ENCODE data around the gene PROSER3.
"Not testable (repeated sequence)": the region's sequence is repeated elsewhere in the genome, so short reads cannot be mapped to it uniquely, and the experiment has no call there.

Gene PROSER3

DNA sequence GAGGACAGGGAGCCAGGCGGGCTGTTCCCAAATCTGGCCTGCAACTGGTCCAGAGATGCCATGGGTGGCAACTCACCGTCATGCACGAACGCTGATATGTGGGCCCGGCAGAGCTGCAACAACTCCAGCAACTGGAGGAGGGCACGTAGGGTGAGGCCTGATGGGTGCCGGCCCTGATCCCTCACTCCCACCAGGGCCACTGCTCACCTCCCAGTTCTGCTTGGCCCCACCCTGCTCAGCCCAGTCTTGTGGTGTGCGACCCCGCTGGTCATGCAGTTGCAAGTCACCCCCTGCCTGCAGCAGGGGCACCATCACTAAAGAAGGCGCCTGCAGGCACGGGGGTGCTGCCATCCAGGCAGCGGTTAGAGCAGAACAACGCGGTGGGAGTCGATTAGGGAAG, 34.3 kb downstream of the PROSER3 start:
- no peak for DNase-seq (ENCODE audit: low read depth in 2 of 2)

DNA sequence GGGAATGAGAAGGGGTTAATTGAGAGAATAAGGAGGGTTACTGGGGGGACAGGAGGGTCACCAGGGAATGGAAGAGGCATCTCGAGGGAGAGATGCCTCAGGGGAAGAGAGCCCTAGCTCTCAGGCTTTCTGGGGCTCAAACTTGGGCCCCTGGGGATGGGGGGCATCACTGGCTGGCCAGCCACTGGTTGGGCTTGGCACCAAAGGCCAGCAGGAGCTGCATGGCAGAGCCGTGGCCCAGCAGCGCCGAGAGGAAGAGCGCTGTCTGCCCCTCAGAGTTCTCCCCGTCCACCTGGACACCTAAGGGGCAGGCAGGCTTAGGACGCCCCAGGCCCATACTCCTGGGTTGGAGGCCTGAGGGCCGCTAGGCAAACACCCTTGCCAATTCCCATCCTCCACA, 34.9 kb downstream of the PROSER3 start:
- DNase-seq (ENCODE audit: low read depth in 2 of 2), result no peak

DNA sequence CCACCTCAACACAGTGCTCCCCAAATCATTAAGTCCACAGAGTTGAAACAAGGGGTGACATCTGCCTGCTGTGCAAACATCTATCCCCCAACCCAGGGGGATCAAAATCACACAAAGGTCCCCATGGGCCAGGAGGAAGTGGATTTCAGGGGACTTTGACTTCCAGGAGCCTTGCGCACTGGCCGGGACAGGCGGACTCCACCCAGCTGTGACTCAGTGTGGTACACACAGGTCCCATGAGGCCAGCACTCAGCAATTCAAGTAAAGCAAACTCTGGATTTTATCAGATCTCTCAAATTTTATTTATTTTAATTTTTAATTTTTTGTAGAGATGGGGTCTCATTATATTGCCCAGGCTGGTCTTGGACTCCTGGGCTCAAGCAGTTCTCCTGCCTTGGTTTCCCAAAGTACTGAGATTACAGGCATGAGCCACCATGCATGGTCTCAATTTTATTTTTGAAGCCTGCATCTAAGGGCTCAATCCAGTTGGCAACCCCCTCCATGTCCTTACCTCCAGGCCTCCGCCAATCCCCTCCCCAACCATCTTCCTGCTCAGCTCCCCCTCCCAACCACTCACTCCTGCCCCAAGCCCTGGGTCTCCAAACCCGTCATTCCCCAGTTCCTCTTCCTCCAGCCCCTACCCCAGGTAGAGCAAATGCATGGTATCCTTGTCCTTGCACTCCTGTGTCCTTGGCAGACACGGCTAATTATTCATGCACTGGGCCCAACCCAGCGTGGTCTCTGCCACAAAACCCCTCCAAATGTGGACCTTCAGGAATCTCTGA, 35.6 kb downstream of the PROSER3 start:
- no peak for DNase-seq (ENCODE audit: low read depth in 2 of 2)

DNA sequence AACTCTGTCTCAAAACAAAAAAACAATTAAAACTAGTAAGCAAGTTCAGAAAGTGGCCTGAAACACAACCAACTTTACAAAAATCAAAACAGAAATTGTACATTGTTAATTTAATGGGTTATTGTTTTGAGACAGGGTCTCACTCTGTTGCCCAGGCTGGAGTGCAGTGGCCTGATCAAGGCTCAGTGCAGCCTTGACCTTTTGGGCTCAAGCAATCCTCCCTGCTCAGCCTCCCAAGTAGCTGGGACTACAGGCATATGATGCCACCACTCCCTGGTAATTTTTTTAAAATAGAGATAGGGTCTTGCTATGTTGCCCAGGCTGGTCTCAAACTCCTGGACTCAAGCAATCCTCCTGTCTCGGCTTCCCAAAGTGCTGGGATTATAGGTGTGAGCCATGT, 37.6 kb downstream of the PROSER3 start:
- DNase-seq (ENCODE audit: low read depth in 2 of 2), result not testable (repeated sequence)

DNA sequence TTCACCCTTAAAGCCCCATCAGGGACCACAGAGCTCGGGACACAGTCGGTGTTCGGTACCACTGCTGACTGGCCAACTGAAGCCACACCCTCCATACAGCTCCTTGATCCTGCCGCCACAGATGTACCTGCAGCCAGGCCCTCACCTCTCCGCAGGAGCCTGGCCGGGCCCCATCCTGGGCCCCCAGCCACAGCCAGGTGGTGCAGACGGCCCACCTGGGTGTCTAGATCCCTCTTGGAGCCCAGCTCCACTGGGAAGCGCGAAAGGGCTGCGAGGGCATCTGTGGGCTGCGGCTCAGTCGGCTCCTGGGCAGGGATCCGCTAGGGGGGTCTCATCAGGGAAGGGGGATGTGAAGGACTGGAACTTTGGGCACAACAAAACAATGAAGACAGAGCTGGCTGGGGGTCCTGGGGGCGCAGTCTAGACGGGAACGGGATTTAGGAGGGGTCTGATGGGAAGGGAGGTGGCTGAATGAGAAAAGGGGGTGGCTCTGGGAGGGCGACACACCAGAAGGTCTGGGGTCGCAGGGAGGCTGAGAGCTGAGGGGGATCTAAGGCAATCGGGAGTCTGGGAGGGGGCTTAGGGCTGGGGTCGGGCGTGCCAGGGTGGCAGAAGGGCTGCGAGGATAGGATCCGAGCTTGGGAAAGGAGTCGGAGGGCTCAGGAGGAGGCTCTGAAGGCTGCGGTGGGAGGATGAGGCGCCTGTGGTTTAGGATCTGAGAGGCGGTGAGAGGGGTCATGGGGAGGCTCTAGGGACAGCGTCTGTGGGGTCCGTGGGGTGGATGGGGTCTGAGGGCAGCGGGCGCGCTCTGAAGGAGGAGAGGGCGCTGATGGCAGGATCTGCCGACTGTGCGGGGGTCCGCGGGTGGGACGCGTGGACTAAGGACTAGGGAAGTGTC, 38.9 kb downstream of the PROSER3 start:
- no peak for DNase-seq (ENCODE audit: low read depth in 2 of 2)

DNA sequence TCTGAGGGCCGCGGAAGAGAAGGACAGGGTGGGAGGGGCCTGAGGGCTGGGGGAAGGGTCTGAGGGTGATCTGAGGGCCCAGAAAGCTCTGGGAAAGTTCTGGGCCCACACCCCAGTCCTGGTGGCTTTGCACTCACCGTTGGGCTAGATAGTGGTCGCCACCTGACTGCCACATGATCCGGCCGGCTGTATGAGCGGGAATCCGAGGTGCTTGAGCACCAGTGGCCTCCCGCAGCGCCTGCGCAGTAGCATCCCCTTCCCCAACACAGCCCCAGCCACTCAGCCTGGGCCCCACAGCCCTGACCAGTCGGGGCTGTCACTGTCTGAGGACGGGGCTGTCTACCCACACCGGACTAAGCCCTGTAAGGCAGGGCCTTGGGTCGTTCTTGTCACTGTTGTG, 39.7 kb downstream of the PROSER3 start:
- DNase-seq (ENCODE audit: low read depth in 2 of 2), result no peak

DNA sequence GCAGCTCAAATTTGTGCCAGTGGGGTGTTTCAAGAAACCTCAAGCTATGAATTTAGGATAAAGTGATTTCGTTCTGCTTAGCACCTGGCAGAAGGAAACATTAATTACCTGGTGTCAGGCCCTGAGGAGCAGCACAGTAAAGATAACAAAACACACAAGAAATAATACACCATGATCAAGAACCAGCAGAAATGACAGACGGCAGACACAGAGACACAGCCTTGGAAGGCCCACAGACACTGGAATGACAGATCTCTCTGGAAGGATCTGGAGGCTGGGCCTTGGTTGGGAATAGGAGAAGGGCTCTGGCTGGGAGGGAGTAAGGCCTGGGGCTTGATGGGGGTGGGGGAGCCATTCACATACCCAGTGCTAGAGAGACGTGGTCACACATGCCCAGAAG, 43.9 kb downstream of the PROSER3 start:
- DNase-seq (ENCODE audit: low read depth in 2 of 2), result no peak

DNA sequence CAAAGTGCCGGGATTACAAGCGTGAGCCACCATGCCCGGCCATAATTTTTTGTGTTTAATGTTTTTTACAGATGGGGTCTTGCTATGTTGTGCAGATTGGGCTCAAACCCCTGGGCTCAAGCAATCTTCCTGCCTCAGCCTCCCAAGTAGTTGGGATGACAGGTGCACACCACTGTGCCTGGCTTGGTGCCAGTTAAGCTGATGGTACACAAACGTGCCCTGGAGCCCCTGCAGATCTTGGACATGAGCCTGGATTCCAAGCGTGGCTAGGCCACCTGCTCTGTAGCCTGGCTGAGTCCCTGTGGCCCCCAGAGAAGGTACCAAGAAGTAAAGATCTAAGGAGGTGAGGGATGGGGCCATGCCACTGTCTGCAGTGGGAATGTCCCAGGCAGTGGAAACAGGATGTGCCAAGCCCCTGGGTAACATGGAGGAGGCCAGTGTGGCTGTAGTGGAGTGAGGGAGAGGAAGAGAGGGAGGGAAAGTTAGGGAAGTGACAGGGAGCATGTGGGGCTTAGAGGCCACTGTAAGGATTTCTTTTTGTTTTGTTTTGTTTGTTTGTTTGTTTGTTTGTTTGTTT, 47.6 kb downstream of the PROSER3 start:
- DNase-seq (ENCODE audit: low read depth in 2 of 2), result no peak

DNA sequence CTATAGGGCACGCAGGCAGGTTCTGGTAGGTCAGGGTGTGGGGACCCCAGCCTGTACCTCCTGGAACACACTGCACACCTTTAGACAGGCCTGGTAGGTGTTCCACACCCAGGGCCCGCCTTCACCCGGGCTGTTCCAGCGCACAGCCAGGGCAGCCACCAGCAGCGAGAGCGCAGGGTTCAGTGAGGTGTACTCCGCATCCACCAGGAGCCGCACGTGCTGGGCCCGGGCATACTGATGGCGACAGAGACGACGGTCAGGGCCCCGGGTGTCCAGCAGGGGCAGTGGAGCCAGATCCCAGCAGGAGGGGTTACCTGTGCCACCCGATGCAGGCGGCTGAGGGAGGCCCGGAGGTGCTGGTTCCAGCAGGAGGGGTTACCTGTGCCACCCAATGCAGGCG, 48.6 kb downstream of the PROSER3 start:
- DNase-seq (ENCODE audit: low read depth in 2 of 2), result no peak

DNA sequence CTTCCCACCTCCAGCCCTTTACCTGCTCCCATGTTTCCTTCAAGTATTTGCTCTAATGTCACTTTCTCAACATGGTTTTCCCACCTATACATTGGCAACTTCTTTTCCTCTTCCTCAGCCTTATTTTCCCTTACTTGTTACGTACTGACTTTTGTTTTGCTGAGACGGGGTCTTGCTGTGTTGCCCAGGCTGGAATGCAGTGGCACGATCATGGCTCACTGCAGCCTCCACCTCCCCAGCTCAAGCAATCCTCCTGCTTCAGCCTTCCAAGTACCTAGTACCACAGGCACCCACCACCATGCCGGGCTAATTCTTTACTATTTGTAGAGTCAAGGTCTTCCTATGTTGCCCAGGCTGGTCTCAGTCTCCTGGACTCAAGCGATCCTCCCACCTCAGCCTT, 49.7 kb downstream of the PROSER3 start:
- DNase-seq (ENCODE audit: low read depth in 2 of 2), result no peak

DNA sequence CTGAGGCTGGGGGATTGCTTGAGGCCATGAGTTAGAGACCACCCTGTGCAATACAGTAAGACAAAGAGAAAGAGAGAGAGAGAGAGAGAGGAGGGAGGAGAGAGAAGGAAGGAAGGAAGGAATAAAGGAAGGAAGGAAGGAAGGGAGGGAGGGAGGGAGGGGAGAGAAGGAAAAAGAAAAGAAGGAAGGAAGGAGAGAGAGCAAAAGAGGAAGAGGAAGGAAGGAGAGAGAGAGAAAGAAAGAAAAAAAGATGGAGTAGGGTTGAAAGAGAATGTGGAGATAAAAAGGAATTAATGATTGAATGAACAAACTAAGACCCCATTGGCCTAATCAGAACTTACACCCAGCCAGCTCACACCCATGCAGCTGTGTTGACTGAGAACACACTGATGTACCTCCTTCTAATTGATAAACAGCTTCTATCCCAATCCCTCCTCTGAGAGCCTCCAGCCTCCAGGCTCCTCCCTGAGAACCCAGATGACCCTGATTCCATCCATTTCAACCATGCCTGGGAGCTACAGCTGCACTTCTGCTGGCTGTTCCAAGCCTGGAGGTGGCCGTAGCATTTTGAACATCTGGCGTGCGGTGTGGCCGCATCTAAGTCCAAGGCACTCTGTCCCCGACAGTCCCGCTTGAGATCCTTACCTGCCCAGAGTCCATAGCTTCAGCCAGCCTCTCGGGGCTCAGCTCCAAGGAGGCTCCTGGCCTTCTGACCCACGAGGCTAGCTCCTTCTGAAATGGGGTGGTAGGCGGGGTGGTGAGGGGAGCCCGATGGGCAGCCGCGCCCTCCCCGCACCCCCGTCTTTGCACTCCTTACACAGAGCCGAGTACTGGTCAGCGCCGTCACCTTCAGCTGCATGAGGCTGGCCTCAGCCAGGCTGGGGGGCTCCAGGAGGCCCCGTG, 53.6 kb downstream of the PROSER3 start:
- no peak for DNase-seq (ENCODE audit: low read depth in 2 of 2)

DNA sequence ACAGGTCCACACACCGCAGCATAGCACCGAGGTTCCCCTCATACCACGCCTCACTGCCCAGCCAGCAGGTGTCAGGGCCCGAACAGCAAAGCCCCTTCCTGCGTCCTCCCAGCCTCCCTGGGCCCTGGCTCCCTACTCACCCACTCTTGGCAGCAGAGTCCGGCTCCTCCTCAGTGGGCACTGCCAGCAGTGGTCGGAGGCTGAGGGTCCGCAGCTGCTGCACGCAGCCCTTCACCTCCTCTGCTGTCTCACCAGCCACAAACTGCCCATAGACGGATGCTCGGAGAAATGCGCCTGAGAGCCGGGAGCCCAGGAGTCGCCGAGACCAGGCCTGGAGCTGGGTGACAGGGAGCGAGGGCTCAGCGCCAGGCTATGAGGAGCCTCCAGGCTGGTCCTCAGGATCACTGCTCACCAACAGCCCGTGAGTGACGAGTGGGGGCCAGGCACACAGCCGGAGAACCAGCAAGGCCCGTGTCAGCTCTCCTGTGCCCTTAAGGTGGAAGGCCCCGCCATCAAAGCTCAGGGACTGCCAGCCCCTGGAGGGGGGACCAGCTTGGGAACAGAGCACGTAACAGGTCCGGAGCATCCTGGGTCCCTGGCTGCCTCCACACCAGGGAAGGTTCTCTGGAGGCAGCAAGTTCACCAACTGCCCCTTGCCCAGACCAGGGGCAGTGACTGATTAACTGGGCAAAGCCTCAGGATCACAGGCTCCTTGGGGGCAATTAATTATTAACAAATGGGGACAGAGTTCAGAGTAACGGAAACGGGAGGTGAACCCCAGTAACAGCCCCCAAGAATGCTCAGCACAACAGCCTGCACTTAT, 54.5 kb downstream of the PROSER3 start, which contains the start of gene PRODH2:
Gene PRODH2, minus strand, starts transcription at position 626 of the 823 bp plus-strand sequence. Its CDS starts 40 bp downstream, at position 586.
- DNase-seq (ENCODE audit: low read depth in 2 of 2), result no peak

DNA sequence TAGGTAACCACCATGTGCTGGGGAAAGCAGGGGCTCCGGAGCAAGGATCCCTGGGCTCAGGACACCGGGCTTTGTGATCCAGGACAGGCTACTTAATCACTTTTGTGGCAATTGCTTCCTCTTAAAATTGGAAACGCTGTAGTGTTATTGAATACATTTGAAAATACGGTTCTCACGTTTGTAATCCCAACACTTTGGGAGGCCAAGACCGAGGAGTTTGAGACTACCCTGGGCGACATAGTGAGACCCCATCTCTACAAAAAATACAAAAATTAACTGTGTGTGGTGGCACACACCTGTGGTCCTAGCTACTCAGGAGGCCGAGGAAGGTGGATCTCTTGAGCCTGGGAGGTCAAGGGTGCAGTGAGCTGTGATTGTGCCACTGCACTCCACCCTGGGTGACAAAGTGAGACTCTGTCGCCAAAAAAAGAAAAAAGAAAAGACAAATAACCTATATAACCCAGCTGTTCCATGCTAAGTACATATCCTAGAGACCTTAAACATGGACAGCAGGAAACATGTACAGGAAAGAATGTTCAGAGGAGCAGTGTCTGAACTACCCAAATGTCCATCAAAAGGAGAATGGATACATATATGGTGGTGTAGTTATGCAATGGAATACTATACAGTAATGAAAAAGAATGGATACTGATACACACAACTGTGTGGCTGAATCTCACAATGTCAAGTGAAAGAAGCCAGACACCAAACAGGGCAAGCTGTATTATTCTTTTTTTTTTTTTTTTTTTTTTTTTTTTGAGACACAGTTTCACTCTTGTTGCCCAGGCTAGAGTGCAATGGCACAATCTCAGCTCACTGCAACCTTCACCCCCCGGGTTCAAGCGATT, 55.3 kb downstream of the PROSER3 start:
- DNase-seq (ENCODE audit: low read depth in 2 of 2), result no peak

DNA sequence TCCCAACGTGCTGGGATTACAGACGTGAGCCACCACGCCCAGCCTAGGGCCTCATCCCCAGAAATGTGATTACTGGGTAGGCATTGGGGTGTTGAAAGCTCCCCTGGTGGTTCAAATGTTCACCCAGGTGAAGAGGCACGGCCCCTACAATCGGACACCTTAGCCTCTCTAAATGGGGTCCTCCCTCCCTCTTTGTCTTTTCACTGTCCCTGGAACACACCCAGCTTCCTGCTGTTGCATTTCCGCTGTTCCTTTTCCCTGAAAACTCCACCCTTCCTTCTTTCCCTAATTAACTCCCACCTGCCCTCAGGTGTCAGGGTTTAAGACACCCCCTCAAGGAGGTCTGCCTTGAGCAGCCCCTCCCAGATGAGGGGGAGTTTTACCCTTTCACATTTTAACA, 58.3 kb downstream of the PROSER3 start:
- DNase-seq (ENCODE audit: low read depth in 2 of 2), result no peak

DNA sequence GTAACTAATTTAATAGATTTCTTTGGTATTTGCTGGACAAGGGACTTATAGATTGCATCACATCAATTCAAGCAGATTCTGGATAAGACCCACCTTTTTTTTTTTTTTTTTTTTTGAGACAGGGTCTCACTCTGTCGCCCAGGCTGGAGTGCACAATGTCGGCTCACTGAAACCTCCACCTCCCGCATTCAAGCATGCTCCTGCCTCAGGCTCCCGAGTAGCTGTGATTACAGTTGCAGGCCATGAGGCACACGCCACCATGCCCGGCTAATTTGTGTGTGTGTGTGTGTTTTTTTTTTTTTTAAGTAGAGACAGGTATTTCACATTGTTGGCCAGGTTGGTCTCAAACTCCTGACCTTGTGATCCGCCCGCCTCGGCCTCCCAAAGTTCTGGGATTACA, 58.9 kb downstream of the PROSER3 start:
- DNase-seq (ENCODE audit: low read depth in 2 of 2), result no peak

DNA sequence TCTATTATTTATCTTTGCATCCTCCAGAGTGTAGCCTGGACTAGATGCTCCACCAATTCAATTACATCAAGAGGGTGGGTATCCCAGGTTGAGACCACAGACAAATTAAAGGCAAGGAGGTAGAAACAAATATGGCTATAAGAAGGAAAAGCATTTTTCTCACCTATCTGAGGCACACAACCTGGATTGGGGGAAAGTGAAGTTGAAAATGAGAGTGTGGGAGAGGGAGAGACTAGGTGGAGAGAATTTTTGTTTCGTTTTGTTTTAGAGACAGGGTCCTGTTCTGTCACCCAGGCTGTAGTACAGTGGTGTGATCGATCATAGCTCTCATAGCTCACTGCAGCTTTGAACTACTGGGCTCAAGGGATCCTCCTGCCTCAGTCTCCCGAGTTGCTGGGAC, 60.5 kb downstream of the PROSER3 start:
- no peak for DNase-seq (ENCODE audit: low read depth in 2 of 2)
